GM19193 (cell line): ENCODE results near the gene HABP4.

Source experiments
- POLR2A ChIP-seq: IDR thresholded peaks from 4 replicates; pipeline ENCODE4 v1.6.1; 2011; ENCODE audit not compliant: insufficient read depth, insufficient read length; ENCODE audit errors: extremely low read depth

The HABP4 gene

DNA sequence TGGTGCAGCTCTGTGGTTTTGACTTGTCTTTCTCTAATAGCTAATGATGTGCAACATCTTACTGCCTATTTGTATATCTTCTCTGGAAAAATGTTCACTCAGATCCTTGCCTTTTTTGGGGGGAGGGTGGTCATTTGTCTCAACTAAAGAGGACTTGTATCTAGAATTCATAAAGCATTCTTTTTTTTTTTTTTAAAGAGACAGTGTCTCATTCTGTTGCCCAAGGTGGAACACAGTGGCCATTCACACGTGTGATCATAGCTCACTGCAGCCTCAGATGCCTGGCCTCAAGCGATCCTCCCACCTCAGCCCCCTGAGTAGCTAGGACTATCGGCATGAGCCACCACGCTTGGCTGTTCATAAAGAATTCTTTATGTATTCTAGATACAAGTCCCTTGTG lies 33.2 kb downstream of the HABP4 start:
- no peak for TF ChIP-seq POLR2A

DNA sequence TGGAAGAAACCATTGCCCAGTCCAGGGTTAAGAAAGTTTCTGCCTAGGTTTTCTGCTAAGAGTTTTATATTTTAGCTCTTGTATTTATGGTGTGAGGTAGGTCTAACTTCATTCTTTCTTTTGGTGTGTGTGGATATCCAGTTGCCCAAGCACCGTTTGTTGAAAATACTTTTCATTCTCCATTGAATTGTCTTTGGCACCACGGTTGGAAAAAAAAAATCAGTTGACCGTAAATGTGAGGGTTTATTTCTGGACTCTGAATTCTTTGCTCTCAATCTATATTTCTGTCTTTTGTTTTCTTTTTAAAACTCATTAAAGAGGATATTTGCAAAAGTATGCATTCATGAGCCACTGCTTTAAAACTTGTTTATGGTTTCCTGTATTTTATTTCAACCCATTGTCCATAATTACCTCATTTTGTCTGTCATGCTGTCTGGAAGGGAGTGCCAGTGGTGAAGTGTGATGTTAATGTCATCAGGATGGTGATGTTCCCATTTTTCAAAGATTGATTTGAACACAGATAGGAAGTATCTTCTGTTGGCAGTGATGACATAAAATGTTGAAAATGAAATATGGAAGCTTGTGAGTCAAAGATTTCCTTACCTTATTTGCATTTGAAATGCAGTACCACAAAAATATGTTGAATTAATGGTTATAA lies 33.9 kb downstream of the HABP4 start:
- TF ChIP-seq POLR2A: no peak

DNA sequence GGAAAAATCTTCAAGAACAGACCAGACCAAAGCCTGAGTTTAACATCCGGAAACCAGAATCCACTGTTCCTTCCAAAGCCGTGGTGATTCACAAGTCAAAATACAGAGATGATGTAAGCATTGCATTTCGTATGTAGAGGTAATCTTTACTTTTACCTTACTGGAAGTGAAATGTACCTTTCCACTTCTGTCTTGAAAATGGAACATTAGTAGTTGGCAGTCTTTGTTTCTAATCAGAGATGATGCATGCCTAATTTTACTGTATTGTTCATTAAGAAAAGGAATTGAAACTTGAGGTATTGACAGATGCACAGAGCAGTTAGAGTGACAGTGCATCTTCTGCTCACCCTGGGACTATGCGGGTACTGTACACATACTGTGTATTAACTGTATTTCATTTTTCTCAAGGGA lies 34.6 kb downstream of the HABP4 start:
- TF ChIP-seq POLR2A: no peak

DNA sequence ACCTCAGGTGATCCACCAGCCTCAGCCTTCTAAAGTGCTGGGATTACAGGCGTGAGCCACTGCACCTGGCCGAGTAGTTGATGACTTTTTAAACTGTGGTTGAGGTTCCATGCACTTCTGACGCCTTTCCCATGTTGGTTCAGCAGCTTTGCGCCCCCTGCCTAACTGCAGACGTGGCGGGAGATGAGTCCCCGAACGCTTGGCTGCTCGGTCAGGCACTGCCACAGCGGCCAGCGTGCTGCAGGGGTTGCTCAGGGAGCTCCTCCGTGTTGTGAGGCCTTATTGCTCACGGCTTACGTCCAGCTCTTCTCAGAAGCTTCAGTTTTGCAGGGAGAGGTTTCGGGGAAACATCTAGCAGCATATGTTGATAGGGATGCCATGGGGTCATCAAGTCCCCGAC lies 35.3 kb downstream of the HABP4 start:
- TF ChIP-seq POLR2A: no peak

DNA sequence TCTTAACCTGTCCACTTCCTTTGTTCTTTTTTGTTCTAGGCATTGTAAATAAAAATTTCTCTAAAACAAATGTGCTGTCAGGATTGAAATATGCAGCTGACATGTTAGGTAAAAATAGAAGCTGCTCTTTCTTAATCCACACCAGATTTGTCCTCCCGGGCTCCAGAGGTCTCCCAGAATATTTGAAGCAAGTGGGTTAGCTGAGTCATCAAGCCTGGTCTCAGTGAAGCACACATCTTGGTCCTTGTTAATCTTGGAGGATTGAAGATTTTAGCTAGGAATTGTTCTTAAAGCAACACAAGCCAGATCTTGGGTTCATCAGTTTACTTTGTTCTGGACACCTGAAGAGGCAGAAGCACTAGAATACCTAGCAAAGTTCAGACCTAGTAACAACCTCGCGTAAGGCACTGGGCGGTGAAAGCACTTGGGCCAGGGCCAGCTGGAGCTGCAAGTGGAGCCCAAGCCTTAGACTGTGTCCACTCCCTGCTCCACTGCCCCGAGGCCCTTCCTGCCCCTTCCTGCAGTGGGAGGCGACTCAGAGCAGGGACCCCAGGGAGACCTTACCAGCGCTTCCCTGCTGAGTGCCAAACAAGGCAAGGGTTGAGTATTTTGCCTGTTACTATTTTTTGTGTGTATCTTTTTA lies 36.5 kb downstream of the HABP4 start:
- TF ChIP-seq POLR2A: no peak

DNA sequence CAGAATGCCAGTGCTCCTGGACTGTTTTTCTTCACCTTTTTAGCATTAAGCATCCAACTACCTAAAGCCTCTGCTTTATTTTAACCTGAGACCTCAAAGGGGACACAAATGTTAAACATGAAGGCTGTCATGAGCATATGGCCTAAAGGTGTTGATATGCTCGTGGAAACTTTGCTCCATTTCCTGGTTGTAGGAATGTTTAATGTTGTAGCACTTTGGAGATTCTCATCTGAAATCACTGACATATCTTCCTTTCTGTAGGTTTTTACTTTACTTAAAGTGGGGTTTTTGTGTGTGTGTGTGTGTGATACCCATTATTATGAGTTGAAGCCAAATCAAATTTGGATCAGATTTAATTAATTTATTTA lies 37.0 kb downstream of the HABP4 start:
- no peak for TF ChIP-seq POLR2A

DNA sequence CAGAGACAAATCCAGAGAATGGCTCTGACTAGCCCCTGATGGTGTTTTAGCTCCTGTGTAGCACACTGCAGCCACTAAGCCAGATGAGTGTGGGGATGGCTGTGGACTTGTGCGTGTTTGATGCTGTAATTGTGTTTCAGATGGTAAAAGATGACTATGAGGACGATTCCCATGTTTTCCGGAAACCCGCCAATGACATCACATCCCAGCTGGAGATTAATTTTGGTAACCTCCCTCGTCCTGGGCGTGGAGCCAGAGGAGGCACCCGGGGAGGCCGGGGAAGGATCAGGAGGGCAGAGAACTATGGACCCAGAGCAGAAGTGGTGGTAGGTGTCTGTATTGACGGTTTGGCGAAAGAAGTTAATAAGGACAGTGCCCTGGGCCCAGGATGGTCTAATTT lies 38.0 kb downstream of the HABP4 start:
- no peak for TF ChIP-seq POLR2A

DNA sequence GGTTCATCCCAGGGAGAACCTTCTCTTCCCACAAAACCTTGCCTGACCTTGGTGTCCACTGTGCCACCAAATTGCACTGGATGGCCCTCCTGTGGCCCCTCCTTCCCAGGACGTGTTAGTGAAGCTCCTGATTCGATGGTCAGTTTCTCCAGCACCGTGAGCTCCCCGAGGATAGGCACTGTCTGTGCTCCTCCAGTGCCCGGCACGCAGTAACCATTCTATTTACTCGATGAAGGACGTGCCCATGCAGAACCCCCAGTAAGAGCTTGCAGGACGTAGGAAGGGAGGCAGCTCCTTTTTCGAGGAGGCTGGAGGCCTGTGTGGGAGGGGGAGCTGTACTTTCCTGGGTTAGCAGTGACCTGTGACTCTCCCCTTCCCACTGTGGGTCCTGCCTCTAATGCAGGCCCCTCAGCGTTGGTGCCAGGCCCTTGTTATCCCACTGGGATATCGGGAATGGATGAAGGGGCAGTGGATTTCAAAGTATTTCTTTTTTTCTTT lies 39.6 kb downstream of the HABP4 start:
- no peak for TF ChIP-seq POLR2A

DNA sequence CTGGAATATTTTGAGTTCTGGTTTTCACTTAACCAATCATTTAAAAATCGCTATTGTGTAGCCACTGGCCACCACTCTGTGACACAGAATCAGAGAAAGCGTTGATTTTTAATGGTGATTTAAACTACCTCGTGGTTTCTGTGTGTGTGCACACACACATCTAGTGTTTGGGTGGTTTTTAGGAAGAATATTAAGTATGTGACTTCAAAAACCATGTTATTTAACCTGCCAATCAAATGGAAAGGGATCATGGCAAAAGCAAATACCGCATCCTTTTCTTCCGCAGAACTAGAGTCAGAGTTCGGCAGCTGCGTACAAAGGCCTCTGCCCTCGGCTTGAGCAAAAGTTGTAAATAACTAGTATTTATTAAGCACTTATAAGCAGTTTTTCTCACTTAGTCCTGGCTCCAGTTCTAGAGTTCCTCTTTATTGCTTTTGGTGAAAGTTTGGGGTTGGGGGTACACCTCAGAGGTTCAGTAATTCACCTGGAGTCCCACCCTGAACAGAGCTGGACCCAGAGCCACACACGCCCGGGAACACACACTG lies 40.6 kb downstream of the HABP4 start:
- no peak for TF ChIP-seq POLR2A

DNA sequence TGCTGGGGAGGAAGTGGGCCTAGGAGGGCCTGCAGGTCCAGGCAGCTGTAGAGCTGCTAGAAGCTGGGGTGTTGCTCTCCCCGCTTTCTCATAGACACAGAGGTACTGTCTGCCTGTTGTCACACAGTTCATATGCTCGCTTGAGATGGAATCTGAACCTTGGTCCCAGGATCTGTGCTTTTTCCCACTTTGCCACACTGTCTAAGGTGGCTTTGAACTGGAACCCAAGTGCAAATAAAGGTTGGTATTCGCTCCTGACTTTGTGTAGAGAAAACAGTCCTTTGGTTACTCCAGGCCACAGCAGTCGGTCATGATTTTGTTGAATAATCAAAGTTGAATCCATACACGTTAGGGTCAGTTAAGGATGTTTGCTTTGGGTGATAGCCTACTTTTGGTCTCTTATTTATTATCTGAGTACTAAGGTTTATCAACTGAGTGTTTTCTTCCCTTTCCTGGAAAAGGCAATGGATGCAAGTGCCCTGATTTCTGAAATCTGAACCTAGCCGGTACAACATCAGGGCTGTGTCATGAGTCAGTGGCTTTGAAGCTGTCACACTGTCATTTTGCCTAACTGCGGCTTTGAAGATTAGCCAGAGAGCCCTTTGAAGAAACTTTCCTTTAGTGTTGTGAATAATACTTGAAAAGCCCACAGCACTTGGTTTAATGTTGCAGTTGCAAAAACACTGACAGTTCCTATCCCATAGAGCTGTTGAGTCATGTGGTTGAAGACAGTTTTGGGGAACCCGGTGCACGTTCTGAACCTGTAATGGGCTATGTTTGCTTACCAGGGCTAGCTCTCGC lies 41.3 kb downstream of the HABP4 start:
- TF ChIP-seq POLR2A: no peak

DNA sequence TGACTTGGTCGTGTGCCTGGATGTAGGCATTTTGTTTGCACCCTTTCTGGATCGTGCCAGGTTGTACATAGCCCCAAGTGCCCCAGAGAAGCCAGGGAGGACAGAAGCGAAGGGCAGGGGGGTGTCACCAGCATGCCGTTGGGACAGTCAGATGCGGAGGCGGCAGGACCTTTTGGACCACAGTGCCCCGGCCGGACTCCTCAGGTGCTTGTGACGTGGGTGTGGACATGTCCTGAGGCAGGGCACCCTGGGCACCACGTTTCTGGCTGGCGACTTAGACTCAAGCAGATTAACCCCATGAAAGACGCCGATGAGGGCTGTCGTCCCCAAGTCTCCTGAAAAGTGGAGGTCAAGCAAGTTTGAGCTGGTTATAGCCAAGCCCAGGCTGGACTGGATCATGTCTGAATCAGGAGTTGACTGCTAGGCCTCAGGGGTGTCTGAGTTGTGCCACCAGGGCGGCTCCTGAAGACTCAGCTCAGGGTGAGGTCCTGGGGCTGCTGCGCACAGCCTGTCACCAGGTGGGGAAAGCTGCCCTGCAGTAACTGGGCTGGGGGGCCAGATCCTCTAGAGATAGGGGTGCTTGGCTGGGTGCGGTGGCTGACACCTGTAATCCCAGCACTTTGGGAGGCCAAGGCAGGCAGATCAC lies 42.0 kb downstream of the HABP4 start:
- no peak for TF ChIP-seq POLR2A

DNA sequence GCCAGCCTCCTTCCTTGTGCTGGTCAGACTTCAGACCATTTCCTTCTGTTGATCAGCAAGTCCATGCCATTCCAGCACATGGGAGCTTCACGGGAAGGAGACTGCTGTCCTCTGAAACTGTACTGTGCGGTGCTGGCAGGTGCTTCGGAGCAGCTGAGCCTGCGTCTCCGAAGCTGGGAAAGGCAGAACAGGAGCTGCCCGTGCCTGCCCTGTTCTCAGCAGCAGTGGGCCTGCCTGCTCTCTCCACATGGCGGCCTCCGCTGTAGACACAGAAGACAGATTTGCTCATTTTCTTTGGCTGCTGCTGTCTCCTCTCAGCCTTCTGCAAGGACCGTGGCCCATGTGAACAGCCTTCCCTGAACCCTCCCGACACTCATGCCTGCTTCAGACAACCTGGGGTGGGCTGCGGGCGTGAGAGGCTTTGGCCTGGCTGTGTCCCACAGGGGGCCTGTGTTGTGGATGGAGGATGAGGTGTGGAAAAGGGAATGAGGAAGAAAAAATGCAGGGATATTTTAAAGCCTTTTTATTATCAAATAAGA lies 43.1 kb downstream of the HABP4 start:
- no peak for TF ChIP-seq POLR2A

DNA sequence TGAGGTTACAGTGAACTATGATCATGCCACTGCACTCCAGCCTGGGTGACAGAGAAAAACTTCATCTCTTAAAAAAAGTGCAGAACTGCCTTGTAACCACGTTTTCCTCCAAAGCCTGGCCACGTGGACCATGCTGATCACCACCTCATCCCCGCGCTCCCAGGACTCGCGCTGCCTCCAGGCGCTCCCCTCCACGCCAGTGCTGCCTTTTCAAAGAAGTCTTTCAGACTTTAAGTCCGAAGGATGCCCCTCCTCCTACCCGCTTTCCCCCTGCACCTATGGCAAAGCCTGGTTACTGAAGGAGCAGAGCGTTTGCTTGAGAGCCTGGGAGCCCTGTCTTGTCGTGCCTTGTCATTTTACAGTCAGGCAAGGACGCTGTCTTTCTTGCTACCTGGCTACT lies 43.8 kb downstream of the HABP4 start:
- no peak for TF ChIP-seq POLR2A

DNA sequence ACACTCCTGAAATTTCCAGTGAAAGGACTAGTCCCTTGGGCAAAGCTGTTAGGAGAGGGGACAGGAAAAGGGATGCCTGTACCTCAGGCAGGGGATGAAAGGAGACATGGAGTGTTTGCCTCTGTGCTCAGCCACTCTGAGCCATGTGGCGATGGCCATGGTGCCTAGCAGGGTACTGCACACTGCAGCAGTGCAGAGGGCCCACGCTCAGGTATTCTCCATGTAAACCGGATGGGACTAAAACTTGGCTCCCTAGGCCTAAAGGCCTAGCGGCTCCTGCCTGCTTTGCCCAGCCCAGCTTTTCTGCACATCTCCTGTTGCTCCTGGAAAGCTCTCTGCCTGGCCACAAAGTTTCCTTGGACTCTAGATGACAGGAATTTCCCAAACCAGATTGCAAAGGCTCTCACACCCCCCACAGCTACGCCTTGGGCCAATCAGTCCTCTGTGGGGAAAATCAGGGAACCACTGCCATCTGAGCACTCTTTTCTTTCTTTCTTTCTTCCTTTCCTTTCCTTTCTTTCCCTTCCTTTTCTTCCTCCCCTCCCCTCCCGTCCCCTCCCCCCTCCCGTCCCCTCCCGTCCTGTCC lies 44.3 kb downstream of the HABP4 start:
- no peak for TF ChIP-seq POLR2A
